ENCODE results near the gene NUP50.
A peak's percentile ranks its signal among the peaks of the same experiment; 100 is the strongest.

NUP50 gene

DNA sequence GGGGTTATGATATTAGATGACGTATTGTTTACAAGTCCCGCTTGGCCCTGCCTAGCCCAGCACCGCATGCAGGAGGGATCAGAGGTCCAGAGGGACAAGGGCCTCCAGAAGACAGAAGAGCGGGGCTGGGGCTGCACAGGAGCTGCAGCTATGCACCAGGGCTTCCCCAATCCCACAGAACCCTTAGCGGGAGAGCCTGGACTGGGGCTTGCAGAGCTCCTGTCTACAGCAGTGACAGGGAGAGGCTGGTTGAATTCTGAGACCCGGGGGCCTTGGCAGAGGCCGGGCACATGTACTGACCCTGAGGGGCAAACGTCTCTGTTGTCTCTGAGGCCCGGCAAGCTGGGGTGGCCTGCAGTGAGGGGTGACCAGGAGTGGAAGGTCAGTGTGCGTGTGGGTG lies 70.1 kb downstream of the NUP50 start:
- DNase-seq = no peak

DNA sequence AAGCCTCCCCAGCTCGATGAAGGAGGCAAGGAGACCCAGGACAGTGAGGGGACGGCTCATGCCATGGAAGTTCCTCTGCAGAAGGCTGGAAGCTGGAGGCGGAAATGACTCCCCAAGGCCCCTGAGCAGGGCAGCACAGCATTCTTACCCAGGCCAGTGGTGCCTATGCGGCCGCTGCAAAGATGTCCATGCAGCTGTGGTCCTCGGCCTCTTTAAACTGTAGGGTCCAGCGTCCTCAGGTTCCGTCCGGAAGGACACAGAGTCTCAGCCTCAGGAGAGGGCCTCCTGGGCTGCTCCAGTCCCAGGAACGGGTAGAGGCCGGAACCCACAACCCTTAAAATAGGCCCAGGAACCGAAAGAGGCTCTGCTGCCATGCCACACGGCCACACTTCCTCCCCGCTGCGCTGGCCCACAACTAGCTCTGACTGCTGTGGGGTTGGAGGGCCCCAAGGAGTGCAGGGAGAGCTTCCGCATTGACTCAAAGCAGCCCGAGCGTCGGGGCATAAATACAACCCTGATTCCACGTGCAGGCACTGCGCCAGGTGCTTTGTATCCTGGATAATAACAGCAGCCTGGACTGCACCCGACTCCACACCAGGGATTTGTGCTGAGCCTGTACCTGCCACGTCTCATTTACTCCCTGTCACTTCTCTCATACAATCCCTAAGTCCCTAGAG lies 71.5 kb downstream of the NUP50 start:
- DNase-seq = peak; percentile 97

DNA sequence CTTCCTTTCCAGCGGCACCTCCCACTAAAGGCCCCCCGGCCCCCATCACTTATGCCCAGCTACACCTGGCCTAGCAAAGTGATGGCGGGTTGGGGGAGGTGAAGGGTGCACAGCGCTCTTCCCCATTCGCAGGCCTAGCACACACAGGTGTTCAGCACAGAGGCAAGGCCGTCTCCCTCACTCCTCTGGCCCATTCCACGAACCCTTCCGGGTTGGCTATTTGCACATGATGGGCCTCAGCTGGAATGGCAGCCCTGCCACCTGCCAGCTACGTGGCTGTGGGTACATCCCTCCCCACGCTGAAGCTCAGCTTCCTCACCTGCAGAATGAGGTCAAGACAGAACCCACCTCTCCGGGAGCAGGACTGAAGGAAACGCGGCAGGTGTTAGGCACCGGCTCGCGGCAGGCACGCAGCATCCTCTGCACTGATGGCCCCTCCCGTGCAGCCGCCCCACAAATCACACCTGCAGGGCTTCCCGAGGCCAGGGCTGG lies 72.2 kb downstream of the NUP50 start:
- DNase-seq = no peak

DNA sequence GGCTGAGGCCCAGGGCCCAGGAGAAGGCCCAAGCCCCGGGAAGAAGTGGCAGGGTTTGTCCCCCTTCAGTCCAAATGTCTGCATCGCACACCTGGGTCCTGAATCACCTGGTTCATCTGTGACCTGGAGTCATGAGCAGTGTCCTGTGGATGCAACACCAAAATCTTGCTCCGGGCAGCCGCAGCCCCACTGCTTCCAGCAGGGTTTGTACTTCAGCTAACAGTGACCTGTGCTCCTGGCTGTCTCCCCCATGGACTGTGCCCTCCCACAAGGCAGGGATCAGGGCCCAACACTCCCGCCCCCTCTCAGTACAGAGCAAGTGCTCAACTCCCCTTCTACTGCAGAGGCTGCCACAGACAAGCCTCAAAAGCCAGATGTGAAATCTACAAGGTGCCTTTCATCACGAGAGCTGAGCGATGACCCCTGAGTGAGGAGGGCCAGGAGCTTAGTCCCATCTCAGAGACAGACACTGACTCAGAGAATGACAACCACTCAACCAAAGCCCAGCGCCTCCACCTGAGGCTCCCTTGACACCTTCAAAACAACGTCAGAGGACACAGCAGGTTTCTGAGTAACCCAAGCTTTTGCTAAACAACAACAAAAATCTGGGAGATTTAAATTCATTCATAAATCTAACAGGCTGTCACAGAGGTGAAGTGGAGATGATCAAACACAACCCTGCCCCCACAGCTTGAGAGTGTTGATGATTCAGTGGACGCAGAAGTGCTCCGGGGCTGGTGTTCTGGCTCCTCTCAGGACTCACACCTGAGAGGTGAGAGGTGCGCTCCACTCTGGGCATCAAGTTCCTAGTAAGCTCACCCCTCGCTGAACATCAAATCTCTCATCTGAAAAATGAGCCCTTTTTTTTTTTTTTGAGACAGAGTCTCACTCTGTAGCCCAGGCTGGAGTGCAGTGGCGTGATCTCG lies 73.6 kb downstream of the NUP50 start:
- DNase-seq = peak; percentile 17

All from MV-4-11 (cell line).